Right lobe of liver (tissue), 4 donors: Measurements from ENCODE around the gene MMP17.

Experiments
- POLR2A ChIP-seq: fragments of 450-650 bp; IDR thresholded peaks from one replicate; pipeline ENCODE4 v1.6.1; 2017; ENCODE audit warnings: antibody characterized with exemption, mild to moderate bottlenecking
- TF ChIP-seq, protein P1 (sequence below), 4 donors: fragments of 200-600 bp in 3 of 4; fragments of 450-650 bp in 1 of 4; IDR thresholded peaks; one replicate each; pipeline versions ENCODE4 v1.5.1 to v1.8.0; 2016 to 2022; ENCODE audit warnings: antibody characterized with exemption in 4 of 4, mild to moderate bottlenecking in 2 of 4
- donor health status: DM: no; HTN: no; CAD: no.
- donor health status: DM: no; HTN: no; CAD: no.
- donor health status: DM: no; HTN: yes; CAD: no.

DNA sequence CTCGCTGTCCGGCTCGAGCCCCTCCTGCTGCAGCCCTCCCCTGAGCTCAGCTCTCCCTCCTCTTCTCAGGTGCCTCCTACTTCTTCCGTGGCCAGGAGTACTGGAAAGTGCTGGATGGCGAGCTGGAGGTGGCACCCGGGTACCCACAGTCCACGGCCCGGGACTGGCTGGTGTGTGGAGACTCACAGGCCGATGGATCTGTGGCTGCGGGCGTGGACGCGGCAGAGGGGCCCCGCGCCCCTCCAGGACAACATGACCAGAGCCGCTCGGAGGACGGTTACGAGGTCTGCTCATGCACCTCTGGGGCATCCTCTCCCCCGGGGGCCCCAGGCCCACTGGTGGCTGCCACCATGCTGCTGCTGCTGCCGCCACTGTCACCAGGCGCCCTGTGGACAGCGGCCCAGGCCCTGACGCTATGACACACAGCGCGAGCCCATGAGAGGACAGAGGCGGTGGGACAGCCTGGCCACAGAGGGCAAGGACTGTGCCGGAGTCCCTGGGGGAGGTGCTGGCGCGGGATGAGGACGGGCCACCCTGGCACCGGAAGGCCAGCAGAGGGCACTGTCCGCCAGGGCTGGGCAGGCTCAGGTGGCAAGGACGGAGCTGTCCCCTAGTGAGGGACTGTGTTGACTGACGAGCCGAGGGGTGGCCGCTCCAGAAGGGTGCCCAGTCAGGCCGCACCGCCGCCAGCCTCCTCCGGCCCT lies 22.8 kb downstream of the MMP17 start:
- TF ChIP-seq, protein P1, sequence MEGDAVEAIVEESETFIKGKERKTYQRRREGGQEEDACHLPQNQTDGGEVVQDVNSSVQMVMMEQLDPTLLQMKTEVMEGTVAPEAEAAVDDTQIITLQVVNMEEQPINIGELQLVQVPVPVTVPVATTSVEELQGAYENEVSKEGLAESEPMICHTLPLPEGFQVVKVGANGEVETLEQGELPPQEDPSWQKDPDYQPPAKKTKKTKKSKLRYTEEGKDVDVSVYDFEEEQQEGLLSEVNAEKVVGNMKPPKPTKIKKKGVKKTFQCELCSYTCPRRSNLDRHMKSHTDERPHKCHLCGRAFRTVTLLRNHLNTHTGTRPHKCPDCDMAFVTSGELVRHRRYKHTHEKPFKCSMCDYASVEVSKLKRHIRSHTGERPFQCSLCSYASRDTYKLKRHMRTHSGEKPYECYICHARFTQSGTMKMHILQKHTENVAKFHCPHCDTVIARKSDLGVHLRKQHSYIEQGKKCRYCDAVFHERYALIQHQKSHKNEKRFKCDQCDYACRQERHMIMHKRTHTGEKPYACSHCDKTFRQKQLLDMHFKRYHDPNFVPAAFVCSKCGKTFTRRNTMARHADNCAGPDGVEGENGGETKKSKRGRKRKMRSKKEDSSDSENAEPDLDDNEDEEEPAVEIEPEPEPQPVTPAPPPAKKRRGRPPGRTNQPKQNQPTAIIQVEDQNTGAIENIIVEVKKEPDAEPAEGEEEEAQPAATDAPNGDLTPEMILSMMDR (IDR thresholded peaks at IDR 0.05), result peak; percentile 66 to 81 (median 72)
- no peak for TF ChIP-seq POLR2A
